H9 (cell line): Measurements from ENCODE around the gene ACAD10. TPM values are rescaled to one million over a fixed set of nuclear protein-coding genes. Genes with fewer than 3 reads are reported as not detected.

Experiments
- DNase-seq: peaks from one replicate; pipeline ENCODE4 v3.0.0-alpha.2; 2017
- H2AFZ ChIP-seq: one replicate; pipeline ENCODE4 v1.6.1; 2013; ENCODE audit warnings: mild to moderate bottlenecking, low read length, control low read depth, moderate library complexity
- H2AK5ac ChIP-seq: 2 replicates; pipeline ENCODE4 v1.6.1; 2013; ENCODE audit warnings: low read length, control low read depth, mixed read lengths; ENCODE audit not compliant: insufficient read length
- H2BK120ac ChIP-seq: one replicate; pipeline ENCODE4 v1.6.1; 2013; ENCODE audit warnings: low read depth, mild to moderate bottlenecking, low read length, control low read depth, inconsistent platforms; ENCODE audit not compliant: poor library complexity, severe bottlenecking
- H2BK12ac ChIP-seq: 2 replicates; pipeline ENCODE4 v1.6.1; 2013; ENCODE audit warnings: low read length, control low read depth, mixed read lengths, low read depth; ENCODE audit not compliant: insufficient read length
- H2BK15ac ChIP-seq: 2 replicates; pipeline ENCODE4 v1.6.1; 2013; ENCODE audit warnings: low read depth, low read length, control low read depth
- H2BK20ac ChIP-seq: one replicate; pipeline ENCODE4 v1.6.1; 2013; ENCODE audit warnings: low read depth, mild to moderate bottlenecking, low read length, control low read depth, inconsistent platforms; ENCODE audit not compliant: poor library complexity, severe bottlenecking
- H2BK5ac ChIP-seq: 2 replicates; pipeline ENCODE4 v1.6.1; 2013; ENCODE audit warnings: low read length, control low read depth, mixed read lengths; ENCODE audit not compliant: insufficient read length
- H3K14ac ChIP-seq: 2 replicates; pipeline ENCODE4 v1.6.1; 2013; ENCODE audit warnings: low read length, control low read depth; ENCODE audit not compliant: insufficient read depth
- H3K18ac ChIP-seq: 2 replicates; pipeline ENCODE4 v1.6.1; 2013; ENCODE audit warnings: low read depth, mild to moderate bottlenecking, mixed read lengths, low read length, control low read depth; ENCODE audit not compliant: insufficient read length
- H3K23ac ChIP-seq: 2 replicates; pipeline ENCODE4 v1.6.1; 2013; ENCODE audit warnings: low read length, control low read depth, mixed read lengths, low read depth; ENCODE audit not compliant: insufficient read length
- H3K23me2 ChIP-seq: 2 replicates; pipeline ENCODE4 v1.6.1; 2013; ENCODE audit warnings: low read depth, mild to moderate bottlenecking, mixed read lengths, low read length, control low read depth; ENCODE audit not compliant: insufficient read length, poor library complexity, severe bottlenecking
- H3K27ac ChIP-seq: 2 replicates; pipeline ENCODE4 v1.5.1; 2013; ENCODE audit warnings: low read length, control low read depth, mixed read lengths, low read depth; ENCODE audit not compliant: insufficient read length
- H3K27me3 ChIP-seq: 2 replicates; pipeline ENCODE4 v1.6.1; 2013; ENCODE audit warnings: low read length, control low read depth, inconsistent platforms; ENCODE audit not compliant: insufficient read depth
- H3K4ac ChIP-seq: 2 replicates; pipeline ENCODE4 v1.6.1; 2013; ENCODE audit warnings: low read depth, mild to moderate bottlenecking, control low read depth, inconsistent platforms, low read length, moderate library complexity
- H3K4me1 ChIP-seq: 2 replicates; pipeline ENCODE4 v1.6.1; 2013; ENCODE audit warnings: low read length, control low read depth, inconsistent platforms; ENCODE audit not compliant: insufficient read depth
- H3K4me2 ChIP-seq: 2 replicates; pipeline ENCODE4 v1.6.1; 2013; ENCODE audit warnings: low read length, control low read depth, mixed read lengths; ENCODE audit not compliant: insufficient read length, insufficient read depth
- H3K56ac ChIP-seq: 2 replicates; pipeline ENCODE4 v1.6.1; 2013; ENCODE audit warnings: low read depth, mild to moderate bottlenecking, mixed read lengths, low read length, control low read depth; ENCODE audit not compliant: insufficient read length
- H3K79me1 ChIP-seq: 2 replicates; pipeline ENCODE4 v1.6.1; 2013; ENCODE audit warnings: low read depth, mild to moderate bottlenecking, moderate library complexity, low read length, control low read depth, inconsistent platforms; ENCODE audit not compliant: insufficient read depth, poor library complexity, severe bottlenecking
- H3K79me2 ChIP-seq: 2 replicates; pipeline ENCODE4 v1.6.1; 2013; ENCODE audit warnings: low read length, control low read depth, inconsistent platforms; ENCODE audit not compliant: insufficient read depth
- H3K9ac ChIP-seq: 2 replicates; pipeline ENCODE4 v1.6.1; 2013; ENCODE audit warnings: low read length, control low read depth, mixed read lengths; ENCODE audit not compliant: insufficient read length; ENCODE audit errors: extremely low read depth
- H3K9me3 ChIP-seq: one replicate; pipeline ENCODE4 v1.6.1; 2013; ENCODE audit warnings: low read depth, low read length, inconsistent platforms; ENCODE audit not compliant: control insufficient read depth
- H3T11ph ChIP-seq: one replicate; pipeline ENCODE4 v1.6.1; 2013; ENCODE audit warnings: mild to moderate bottlenecking, low read length, control low read depth, inconsistent platforms
- H4K20me1 ChIP-seq: one replicate; pipeline ENCODE4 v1.6.1; 2013; ENCODE audit not compliant: control insufficient read depth, insufficient read length, insufficient read depth
- H4K5ac ChIP-seq: 2 replicates; pipeline ENCODE4 v1.6.1; 2013; ENCODE audit warnings: low read depth, mild to moderate bottlenecking, mixed read lengths, low read length, control low read depth; ENCODE audit not compliant: insufficient read length
- H4K8ac ChIP-seq: replicated peaks from 2 replicates; pipeline ENCODE4 v1.6.1; 2013; ENCODE audit warnings: low read length, control low read depth, mixed read lengths, low read depth; ENCODE audit not compliant: insufficient read length
- H4K91ac ChIP-seq: 2 replicates; pipeline ENCODE4 v1.6.1; 2013; ENCODE audit warnings: low read depth, mild to moderate bottlenecking, moderate library complexity, mixed read lengths, low read length, control low read depth; ENCODE audit not compliant: insufficient read length
- H3K27ac Mint-ChIP-seq, 3 experiments: 2 replicates in 2 of 3; 3 replicates in 1 of 3; pipeline ENCODE4 v1.8.0; 2020 to 2021; ENCODE audit warnings: mixed read lengths in 3 of 3, mild to moderate bottlenecking in 1 of 3, moderate library complexity in 1 of 3
- H3K27me3 Mint-ChIP-seq: 2 replicates; pipeline ENCODE4 v1.8.0; 2021; ENCODE audit warnings: low read depth, mild to moderate bottlenecking, moderate library complexity, mixed read lengths
- H3K36me3 Mint-ChIP-seq, 3 experiments: 2 replicates in 2 of 3; 3 replicates in 1 of 3; pipeline ENCODE4 v1.8.0; 2020 to 2021; ENCODE audit warnings: low read depth in 3 of 3, mixed read lengths in 3 of 3; ENCODE audit not compliant: insufficient read depth in 1 of 3
- H3K4me1 Mint-ChIP-seq, 2 experiments: 2 replicates each; pipeline ENCODE4 v1.8.0; 2020; ENCODE audit warnings: mixed read lengths in 2 of 2
- H3K4me3 Mint-ChIP-seq, 2 experiments: 2 replicates in 1 of 2; 3 replicates in 1 of 2; pipeline ENCODE4 v1.8.0; 2020 to 2021; ENCODE audit warnings: mild to moderate bottlenecking in 2 of 2, mixed read lengths in 2 of 2, moderate library complexity in 1 of 2
- H3K9me3 Mint-ChIP-seq, 2 experiments: 2 replicates in 1 of 2; 3 replicates in 1 of 2; pipeline ENCODE4 v1.8.0; 2020; ENCODE audit warnings: mild to moderate bottlenecking in 2 of 2, mixed read lengths in 2 of 2, moderate library complexity in 1 of 2
- CTCF ChIP-seq: fragments of 200-600 bp; sonication (generic); conservative IDR thresholded peaks from 3 replicates; pipeline ENCODE4 v1.8.0; 2021; ENCODE audit warnings: antibody characterized with exemption, mild to moderate bottlenecking
- WGBS: extraction: QIAGEN DNeasy Blood & Tissue Kit; methylation state at CpG from one replicate; pipeline ENCODE4 v1.1.7; 2013; ENCODE audit warnings: missing lambda C conversion rate, low lambda C conversion rate, mixed read lengths; ENCODE audit not compliant: insufficient read length; ENCODE audit errors: extremely low coverage; 5-methylcytosine and 5-hydroxymethylcytosine counted together
- total RNA-seq: library from RNA; stranded (reverse); gene quantifications from 2 replicates; pipeline ENCODE4 v1.2.1, GENCODE V29; 2021

The ACAD10 gene
- total RNA-seq, 1 experiment from 2014 or later = 25.7 TPM

- no peak overlapping the region for H3K4me2 ChIP-seq
- no peak overlapping the region for H4K8ac ChIP-seq
- no peak overlapping the region for H3K27ac ChIP-seq
- peaks cover 1% of the 10 kb centered on the region for H4K20me1 ChIP-seq
- H2BK15ac ChIP-seq = no peak overlapping the region
- Mint-ChIP-seq H3K36me3 (peaks cover 3 to 10% (median 4%) of the 10 kb centered on the region in 3 experiments; a peak in 6 of 7 replicates), H3K4me3 (no peak overlapping the region), H3K9me3 (peaks cover 3 to 7% of the 10 kb centered on the region in 2 experiments), H3K27me3 (peaks cover 13% of the 10 kb centered on the region), H3K27ac (no peak overlapping the region; a peak in 1 of 7 replicates), H3K4me1 (peaks cover 28% of the 10 kb centered on the region in 2 experiments)
- no peak overlapping the region for H3K9ac ChIP-seq
- DNase-seq = no peak
- H3K4ac ChIP-seq = no peak overlapping the region
- no peak overlapping the region for H3K14ac ChIP-seq
- H2BK5ac ChIP-seq = no peak overlapping the region
- H4K91ac ChIP-seq = no peak overlapping the region
- no peak overlapping the region for H3K23ac ChIP-seq
- no peaks in the 10 kb centered on the region for H3K79me2 ChIP-seq
- no peak overlapping the region for H3K56ac ChIP-seq
- H2BK120ac ChIP-seq = no peak overlapping the region
- no peak overlapping the region for H2AFZ ChIP-seq
- H3K4me1 ChIP-seq = peaks cover 8% of the 10 kb centered on the region; the same call in 1 of the 2 replicates
- TF ChIP-seq CTCF = no peak
- no peaks in the 10 kb centered on the region for H3K79me1 ChIP-seq
- no CpG with 5 or more reads among the region's 8 CpGs for WGBS
- H3T11ph ChIP-seq = no peak overlapping the region
- H4K5ac ChIP-seq = no peak overlapping the region
- H3K18ac ChIP-seq = no peak overlapping the region
- no peak overlapping the region for H2BK12ac ChIP-seq
- H3K27me3 ChIP-seq = no peaks in the 10 kb centered on the region; the same call in 1 of the 2 replicates
- peaks cover 5% of the 10 kb centered on the region for H3K23me2 ChIP-seq
- no peak overlapping the region for H2AK5ac ChIP-seq
- no peak overlapping the region for H2BK20ac ChIP-seq
- H3K9me3 ChIP-seq = no peaks in the 10 kb centered on the region
Observed at GRCh38 chr12:111769599-111769998, 83.7 kb downstream of the ACAD10 start.
